Thoracic aorta (tissue), 2 donors: ENCODE results near the gene SPRTN. TPM values are rescaled to one million over a fixed set of nuclear protein-coding genes. Genes with fewer than 3 reads are reported as not detected.

Experiments
- ATAC-seq: fragments of 150-250 bp; one replicate; pipeline ENCODE4 v1.8.0; 2017; ENCODE audit warnings: low read depth; ENCODE audit not compliant: insufficient number of reproducible peaks, low FRiP score
- DNase-seq: peaks from one replicate; pipeline ENCODE4 v3.0.0-alpha.2; 2020; ENCODE audit warnings: low spot score
- H3K27ac ChIP-seq, 2 donors: fragments of 200-600 bp; sonication (generic); 1 replicate in 1 of 2; 2 replicates in 1 of 2; pipeline ENCODE4 v1.5.1; 2016; ENCODE audit warnings: mild to moderate bottlenecking in 2 of 2, moderate library complexity in 2 of 2
- H3K27me3 ChIP-seq: fragments of 200-600 bp; sonication (generic); replicated peaks from 2 replicates; pipeline ENCODE4 v1.6.0; 2016; ENCODE audit warnings: mild to moderate bottlenecking; ENCODE audit not compliant: insufficient read depth
- H3K36me3 ChIP-seq: fragments of 200-600 bp; sonication (generic); one replicate; pipeline ENCODE4 v1.5.1; 2016
- H3K4me1 ChIP-seq, 2 donors: fragments of 200-600 bp; sonication (generic); 1 replicate in 1 of 2; 2 replicates in 1 of 2; pipeline versions ENCODE4 v1.5.1 to v1.6.0; 2016; ENCODE audit warnings: low read depth in 2 of 2, mild to moderate bottlenecking in 1 of 2; ENCODE audit not compliant: control insufficient read depth in 1 of 2
- H3K4me3 ChIP-seq: fragments of 200-600 bp; sonication (generic); 2 replicates; pipeline ENCODE4 v1.5.1; 2016; ENCODE audit warnings: mild to moderate bottlenecking
- H3K9me3 ChIP-seq: fragments of 200-600 bp; sonication (generic); 2 replicates; pipeline ENCODE4 v1.5.1; 2016
- total RNA-seq, 2 donors: library from RNA; depleted of rRNA; stranded (reverse); fragments of >200 nt; gene quantifications; one replicate each; pipeline versions ENCODE4 v1.1.0 to v1.2.3, GENCODE V29; 2016
- TF ChIP-seq, protein P1 (sequence below): fragments of 200-600 bp; sonication (generic); IDR thresholded peaks from one replicate; pipeline ENCODE4 v1.5.1; 2019; ENCODE audit warnings: antibody characterized with exemption

The SPRTN gene
- total RNA-seq, 2 donors from 2014 or later: 12.7 to 18.4 TPM

DNA sequence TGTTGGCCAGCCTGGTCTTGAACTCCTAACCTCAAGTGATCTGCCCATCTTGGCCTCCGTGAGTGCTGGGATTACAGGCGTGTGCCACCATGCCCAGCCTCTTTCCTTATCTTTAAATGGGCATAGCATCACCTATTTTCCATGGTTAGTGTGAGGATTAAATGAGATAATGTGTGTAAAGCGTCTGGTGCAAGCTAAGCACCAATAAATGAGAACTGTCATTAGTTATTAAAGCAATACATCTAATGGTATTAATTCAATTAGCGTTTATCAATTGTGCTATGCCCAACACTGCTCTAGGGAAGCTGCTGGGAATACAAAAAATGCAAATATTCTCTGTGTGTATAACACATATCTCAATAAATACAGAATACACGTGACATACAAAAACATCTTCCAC lies 10.5 kb upstream of the SPRTN start:
- no peak for ATAC-seq
- DNase-seq: no peak

DNA sequence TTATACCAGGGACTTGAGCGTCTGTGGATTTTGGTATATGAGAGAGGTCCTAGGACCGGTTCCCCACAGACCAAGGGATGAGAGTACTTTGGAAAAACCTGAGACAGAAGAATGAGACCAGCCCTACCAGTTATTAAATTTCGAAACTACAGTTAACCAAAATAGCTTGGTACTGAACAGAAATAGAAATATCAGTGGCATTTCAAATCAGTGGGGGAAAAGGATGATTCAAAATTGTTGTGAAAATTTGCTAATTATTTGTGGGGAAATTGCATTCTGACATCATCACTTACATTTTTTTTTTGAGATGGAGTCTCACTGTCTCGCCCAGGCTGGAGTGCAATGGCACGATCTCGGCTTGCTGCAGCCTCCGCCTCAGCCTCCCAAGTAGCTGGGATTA lies 8.6 kb upstream of the SPRTN start:
- DNase-seq: no peak
- H3K9me3 ChIP-seq: no peaks in the 10 kb centered on the region
- TF ChIP-seq, protein P1, sequence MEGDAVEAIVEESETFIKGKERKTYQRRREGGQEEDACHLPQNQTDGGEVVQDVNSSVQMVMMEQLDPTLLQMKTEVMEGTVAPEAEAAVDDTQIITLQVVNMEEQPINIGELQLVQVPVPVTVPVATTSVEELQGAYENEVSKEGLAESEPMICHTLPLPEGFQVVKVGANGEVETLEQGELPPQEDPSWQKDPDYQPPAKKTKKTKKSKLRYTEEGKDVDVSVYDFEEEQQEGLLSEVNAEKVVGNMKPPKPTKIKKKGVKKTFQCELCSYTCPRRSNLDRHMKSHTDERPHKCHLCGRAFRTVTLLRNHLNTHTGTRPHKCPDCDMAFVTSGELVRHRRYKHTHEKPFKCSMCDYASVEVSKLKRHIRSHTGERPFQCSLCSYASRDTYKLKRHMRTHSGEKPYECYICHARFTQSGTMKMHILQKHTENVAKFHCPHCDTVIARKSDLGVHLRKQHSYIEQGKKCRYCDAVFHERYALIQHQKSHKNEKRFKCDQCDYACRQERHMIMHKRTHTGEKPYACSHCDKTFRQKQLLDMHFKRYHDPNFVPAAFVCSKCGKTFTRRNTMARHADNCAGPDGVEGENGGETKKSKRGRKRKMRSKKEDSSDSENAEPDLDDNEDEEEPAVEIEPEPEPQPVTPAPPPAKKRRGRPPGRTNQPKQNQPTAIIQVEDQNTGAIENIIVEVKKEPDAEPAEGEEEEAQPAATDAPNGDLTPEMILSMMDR: no peak
- H3K36me3 ChIP-seq: no peaks in the 10 kb centered on the region
- no peak for ATAC-seq
- H3K27ac ChIP-seq: no peak overlapping the region
- no peaks in the 10 kb centered on the region for H3K27me3 ChIP-seq
- peaks cover 12 to 19% of the 10 kb centered on the region in 2 donors for H3K4me1 ChIP-seq
- H3K4me3 ChIP-seq: no peak overlapping the region

More for the DNA sequence above, 10.5 kb upstream of the SPRTN start:
- TF ChIP-seq, protein P1: no peak
- H3K36me3 ChIP-seq: no peaks in the 10 kb centered on the region
- H3K4me3 ChIP-seq: no peak overlapping the region
- peaks cover 0 to under 1% of the 10 kb centered on the region in 2 donors for H3K4me1 ChIP-seq
- no peaks in the 10 kb centered on the region for H3K9me3 ChIP-seq
- H3K27me3 ChIP-seq: no peaks in the 10 kb centered on the region
- H3K27ac ChIP-seq: no peak overlapping the region

DNA sequence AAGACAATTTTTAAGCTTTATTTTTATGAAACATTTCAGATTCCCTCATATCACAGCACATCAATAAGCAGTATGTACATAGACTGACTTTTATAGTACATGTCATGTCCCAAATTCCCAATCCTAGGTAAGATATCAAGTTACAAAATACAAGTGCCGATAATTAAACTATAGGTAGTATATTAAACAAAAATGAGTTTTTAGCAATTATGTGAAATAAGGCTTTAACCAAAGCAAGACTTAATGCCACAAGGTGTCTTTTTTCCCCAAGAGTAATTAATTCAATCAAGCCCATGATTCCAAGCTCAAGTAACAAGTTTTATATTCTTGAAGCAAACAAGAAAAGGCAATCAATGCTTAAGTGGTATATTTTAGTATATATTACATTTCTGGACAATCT lies 5.3 kb upstream of the SPRTN start:
- TF ChIP-seq, protein P1: no peak
- H3K27ac ChIP-seq: no peak overlapping the region
- ATAC-seq (no peak), DNase-seq (no peak)
- H3K36me3 ChIP-seq: no peaks in the 10 kb centered on the region
- H3K9me3 ChIP-seq: no peaks in the 10 kb centered on the region
- H3K4me1 ChIP-seq: peaks cover 35 to 43% of the 10 kb centered on the region in 2 donors
- no peak overlapping the region for H3K4me3 ChIP-seq
- no peaks in the 10 kb centered on the region for H3K27me3 ChIP-seq

DNA sequence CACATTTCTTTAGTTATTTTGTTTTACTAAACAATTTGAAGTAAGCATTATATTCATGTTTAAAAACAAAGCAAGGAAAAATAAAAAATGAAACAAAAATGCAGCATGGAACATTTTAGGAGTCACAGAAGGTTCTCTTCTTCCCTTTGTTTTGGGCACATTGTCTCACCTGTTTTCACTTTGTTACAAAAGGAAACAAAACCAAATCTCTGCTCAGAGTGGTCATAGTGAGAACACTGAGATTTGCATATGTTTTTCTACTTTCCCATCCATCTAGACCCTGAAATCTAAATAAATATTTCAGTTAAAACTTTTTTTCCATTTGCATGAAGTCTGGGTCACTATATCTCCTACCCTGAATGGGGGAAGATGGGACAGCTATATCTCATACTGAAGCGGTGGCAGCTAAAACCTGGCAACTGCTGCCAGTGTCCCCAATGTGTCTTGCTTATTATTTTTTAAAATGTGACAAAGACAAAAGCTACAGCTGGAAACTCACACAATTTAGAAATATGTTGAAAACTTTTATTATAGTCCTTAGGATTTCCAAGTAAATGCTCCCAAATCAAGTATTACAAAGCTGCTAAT lies 3.9 kb upstream of the SPRTN start:
- DNase-seq (no peak), ATAC-seq (no peak)
- Histone ChIP-seq H3K27ac (no peak overlapping the region), H3K36me3 (no peaks in the 10 kb centered on the region), H3K9me3 (no peaks in the 10 kb centered on the region), H3K4me1 (peaks cover 37 to 49% of the 10 kb centered on the region in 2 donors), H3K27me3 (no peaks in the 10 kb centered on the region), H3K4me3 (peak overlapping the region; percentile 80)
- TF ChIP-seq, protein P1: no peak

DNA sequence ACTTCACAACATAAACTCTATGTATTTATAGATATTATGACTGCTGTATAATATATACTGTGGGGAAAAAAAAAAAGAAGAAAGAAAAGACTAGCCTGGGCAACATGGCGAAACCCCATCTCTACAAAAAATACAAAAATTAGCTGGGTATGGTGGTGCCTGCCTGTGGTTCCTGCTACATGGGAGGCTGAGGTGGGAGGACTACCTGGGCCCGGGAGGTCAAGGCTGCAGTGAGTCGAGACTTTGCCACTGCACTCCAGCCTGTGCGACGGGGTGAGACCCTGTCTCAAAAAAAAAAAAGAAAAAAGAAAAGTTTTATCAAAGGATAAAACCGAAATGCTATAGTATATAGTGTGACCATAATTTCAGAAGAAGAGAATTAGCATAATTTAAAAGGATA lies 3.1 kb upstream of the SPRTN start:
- no peak overlapping the region for H3K27ac ChIP-seq
- peaks cover 42 to 57% of the 10 kb centered on the region in 2 donors for H3K4me1 ChIP-seq
- ATAC-seq: no peak
- peak overlapping the region; percentile 80 for H3K4me3 ChIP-seq
- H3K27me3 ChIP-seq: no peaks in the 10 kb centered on the region
- H3K9me3 ChIP-seq: no peaks in the 10 kb centered on the region
- TF ChIP-seq, protein P1: no peak
- DNase-seq: no peak
- H3K36me3 ChIP-seq: no peaks in the 10 kb centered on the region
